Measurements from ENCODE around the gene AGBL4. TPM values are rescaled to one million over a fixed set of nuclear protein-coding genes. Genes with fewer than 3 reads are reported as not detected.
A peak's percentile ranks its signal among the peaks of the same experiment; 100 is the strongest.

AGBL4 gene
- total RNA-seq, 1 experiment from 2014 or later, result not detected

- Histone ChIP-seq H3K4me2 (ENCODE audit: low read length) (no peak overlapping the region), H3K4me3 (replicated peaks in 1 of 2; ENCODE audit: low read depth in 1 of 2, low read length in 2 of 2) (no peak overlapping the region), H3K27me3 (ENCODE audit: insufficient read depth, low read length) (no peaks in the 10 kb centered on the region), H3K9ac (ENCODE audit: low read length) (no peak overlapping the region), H2AFZ (ENCODE audit: low read depth, low read length, poor library complexity, severe bottlenecking) (no peak overlapping the region), H3K4me1 (ENCODE audit: control insufficient read depth in 1 of 2, insufficient read depth in 2 of 2, low read length in 2 of 2) (no peaks in the 10 kb centered on the region), H3K27ac (ENCODE audit: low read depth, low read length) (no peak overlapping the region), H3K79me2 (ENCODE audit: insufficient read depth, low read length) (no peaks in the 10 kb centered on the region), H4K20me1 (ENCODE audit: insufficient read depth) (no peaks in the 10 kb centered on the region), H3K9me2 (ENCODE audit: insufficient read depth) (no peaks in the 10 kb centered on the region), H3K36me3 (ENCODE audit: control insufficient read depth in 1 of 2, insufficient read depth in 2 of 2, low read length in 2 of 2) (no peaks in the 10 kb centered on the region), H3K9me3 (ENCODE audit: control insufficient read depth in 1 of 2, insufficient read depth in 1 of 2, low read depth in 1 of 2, low read length in 2 of 2) (no peaks in the 10 kb centered on the region)
- ChIA-PET CTCF (no interaction called here), RAD21 (ENCODE audit: low non-redundant PET in 1 of 2, low total read pairs in 2 of 2, uncharacterized antibody in 2 of 2, unreplicated experiment in 2 of 2) (no interaction called here), POLR2A (no interaction called here)
- DNase-seq (ENCODE audit: low read depth, low spot score) (no peak), ATAC-seq (no peak)
- intact Hi-C loops (cut with micrococcal nuclease), result no loop called here
- BruUV-seq (replicated peaks), result no TSS peak
- TF ChIP-seq EZH2phosphoT487 (IDR thresholded peaks at IDR 0.05; ENCODE audit: borderline replicate concordance), result no peak
- TF ChIP-seq CTCF (IDR thresholded peaks at IDR 0.05 in 2 of 3, conservative IDR thresholded peaks at IDR 0.05 in 1 of 3; ENCODE audit: borderline replicate concordance in 1 of 3, insufficient read depth in 1 of 3, low read depth in 2 of 3, low read length in 2 of 3), result peak in 2 of 3 experiments; percentile 2 to 15; a peak in 1 of 6 replicates
These were observed 1154.4 kb downstream of the AGBL4 start for GRCh38 chr1:48869116-48869893.

GRCh38 chr1:48864913-48865312 lies 1158.8 kb downstream of the AGBL4 start:
- DNase-seq (ENCODE audit: low read depth, low spot score), result no peak
- no peaks in the 10 kb centered on the region for H3K36me3 ChIP-seq (ENCODE audit: control insufficient read depth in 1 of 2, insufficient read depth in 2 of 2, low read length in 2 of 2)
- ChIA-PET RAD21 (ENCODE audit: low non-redundant PET in 1 of 2, low total read pairs in 2 of 2, uncharacterized antibody in 2 of 2, unreplicated experiment in 2 of 2) (no interaction called here), CTCF (no interaction called here), POLR2A (no interaction called here)
- no peaks in the 10 kb centered on the region for H3K4me1 ChIP-seq (ENCODE audit: control insufficient read depth in 1 of 2, insufficient read depth in 2 of 2, low read length in 2 of 2)
- no peaks in the 10 kb centered on the region for H3K27me3 ChIP-seq (ENCODE audit: insufficient read depth, low read length)
- no peak for ATAC-seq
- H3K4me2 ChIP-seq (ENCODE audit: low read length), result no peak overlapping the region
- H3K4me3 ChIP-seq (replicated peaks in 1 of 2; ENCODE audit: low read depth in 1 of 2, low read length in 2 of 2), result no peak overlapping the region
- no peaks in the 10 kb centered on the region for H3K79me2 ChIP-seq (ENCODE audit: insufficient read depth, low read length)
- H2AFZ ChIP-seq (ENCODE audit: low read depth, low read length, poor library complexity, severe bottlenecking), result no peak overlapping the region
- H3K9me3 ChIP-seq (ENCODE audit: control insufficient read depth in 1 of 2, insufficient read depth in 1 of 2, low read depth in 1 of 2, low read length in 2 of 2), result peaks cover 0 to 3% of the 10 kb centered on the region in 2 experiments; a peak in 1 of 4 replicates
- H3K9ac ChIP-seq (ENCODE audit: low read length), result no peak overlapping the region
- intact Hi-C loops (cut with micrococcal nuclease), result no loop called here
- no peaks in the 10 kb centered on the region for H3K9me2 ChIP-seq (ENCODE audit: insufficient read depth)
- H3K27ac ChIP-seq (ENCODE audit: low read depth, low read length), result no peak overlapping the region
- H4K20me1 ChIP-seq (ENCODE audit: insufficient read depth), result no peaks in the 10 kb centered on the region; the same call in 1 of the 2 replicates
- no TSS peak for BruUV-seq (replicated peaks)
- TF ChIP-seq JUND (IDR thresholded peaks at IDR 0.05) (no peak), ZFX (IDR thresholded peaks at IDR 0.05) (no peak), ZBTB33 (IDR thresholded peaks at IDR 0.05; ENCODE audit: extremely low read depth, insufficient replicate concordance, low read length) (no peak), ATF3 (IDR thresholded peaks at IDR 0.05) (no peak), REST (IDR thresholded peaks at IDR 0.05; ENCODE audit: low read depth) (no peak)

Data from HCT116 (cell line).